GM12801 (cell line): Measurements from ENCODE around the gene C2orf81.

Experiments used
- CTCF ChIP-seq: IDR thresholded peaks from one replicate; pipeline ENCODE4 v1.5.1; 2011; ENCODE audit warnings: control low read depth; ENCODE audit not compliant: insufficient read length; ENCODE audit errors: extremely low read depth

C2orf81 gene

GRCh38 chr2:74392449-74392743, 29.0 kb downstream of the C2orf81 start:
- no peak for TF ChIP-seq CTCF

DNA sequence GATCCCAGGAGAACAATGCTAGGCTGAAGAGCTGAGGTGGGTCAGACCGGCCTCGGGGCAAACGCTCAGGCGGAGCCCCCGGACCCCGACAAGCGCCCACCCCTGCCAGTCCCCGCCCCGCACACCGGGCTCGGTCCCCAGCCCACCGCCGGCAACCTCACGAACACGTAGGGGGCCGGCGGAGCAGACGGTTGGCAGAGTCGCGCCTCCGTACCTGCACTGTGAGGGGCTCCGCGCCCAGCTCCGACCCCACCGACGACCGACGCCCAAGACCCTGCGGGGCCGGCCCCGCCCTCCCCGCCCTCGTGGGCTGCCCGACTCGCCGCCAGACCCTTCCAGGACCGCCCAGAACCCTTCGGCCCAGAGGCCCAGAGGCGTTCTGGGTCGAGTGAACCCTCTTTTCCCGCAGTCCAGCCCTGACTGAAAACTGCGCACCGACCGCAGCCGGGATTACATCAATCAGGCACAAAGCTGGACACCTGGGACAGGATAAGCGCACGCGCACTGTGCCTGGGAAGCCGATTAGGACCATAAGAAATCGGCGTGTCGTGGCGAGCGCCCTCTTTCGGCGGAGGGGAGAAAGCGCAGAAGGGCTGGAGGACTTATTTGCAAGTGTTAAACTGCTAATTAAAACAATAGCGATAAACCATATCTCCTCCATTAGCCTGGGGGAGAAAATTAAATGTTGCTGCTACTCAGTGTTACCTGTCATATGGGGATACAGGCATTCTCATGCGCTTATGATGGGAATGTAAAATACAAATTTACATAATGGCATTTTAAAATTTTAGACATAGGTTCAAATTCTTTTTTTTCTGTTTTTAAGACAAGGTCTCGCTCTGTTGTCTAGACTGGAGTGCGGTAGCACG, 29.6 kb downstream of the C2orf81 start:
- peak; percentile 86 for TF ChIP-seq CTCF

DNA sequence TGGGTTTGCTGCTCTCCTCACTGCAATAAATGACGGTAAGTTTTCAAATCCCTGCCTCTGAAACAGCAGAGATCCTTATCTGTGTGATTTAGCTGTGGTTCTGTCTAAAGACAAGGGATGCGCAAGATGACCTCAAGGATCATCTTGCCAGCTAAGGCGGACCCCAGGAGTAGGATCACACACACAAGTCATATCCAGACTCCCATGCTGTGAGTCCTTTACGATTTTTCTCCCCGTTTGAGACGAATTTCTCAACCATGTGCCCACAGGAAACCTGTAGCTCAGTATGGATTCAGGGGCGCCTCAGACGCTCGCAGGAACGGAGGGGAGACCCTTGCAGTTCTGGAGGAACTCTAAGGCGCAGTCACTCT, 30.2 kb downstream of the C2orf81 start:
- no peak for TF ChIP-seq CTCF

- no peak for TF ChIP-seq CTCF
Observed at GRCh38 chr2:74390606-74391005, 30.8 kb downstream of the C2orf81 start.

DNA sequence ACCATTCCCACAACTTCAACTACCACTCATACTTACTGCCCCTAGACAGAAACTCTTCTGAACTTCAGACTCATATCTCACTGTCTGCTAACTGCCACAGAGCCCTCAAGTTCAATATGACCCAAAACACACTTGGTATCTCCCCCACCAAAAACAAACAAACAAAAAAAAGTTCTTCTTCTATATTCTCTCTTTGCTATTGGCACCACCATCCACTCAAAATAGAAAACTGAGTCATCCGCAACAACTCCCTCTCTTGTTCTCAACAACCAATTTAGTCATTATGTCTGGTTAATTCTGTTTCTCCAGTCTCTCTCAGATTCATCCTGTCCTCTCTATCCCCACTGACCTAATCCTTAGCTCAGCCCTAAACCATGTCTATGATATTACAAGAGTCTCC, 34.1 kb downstream of the C2orf81 start:
- TF ChIP-seq CTCF: no peak

DNA sequence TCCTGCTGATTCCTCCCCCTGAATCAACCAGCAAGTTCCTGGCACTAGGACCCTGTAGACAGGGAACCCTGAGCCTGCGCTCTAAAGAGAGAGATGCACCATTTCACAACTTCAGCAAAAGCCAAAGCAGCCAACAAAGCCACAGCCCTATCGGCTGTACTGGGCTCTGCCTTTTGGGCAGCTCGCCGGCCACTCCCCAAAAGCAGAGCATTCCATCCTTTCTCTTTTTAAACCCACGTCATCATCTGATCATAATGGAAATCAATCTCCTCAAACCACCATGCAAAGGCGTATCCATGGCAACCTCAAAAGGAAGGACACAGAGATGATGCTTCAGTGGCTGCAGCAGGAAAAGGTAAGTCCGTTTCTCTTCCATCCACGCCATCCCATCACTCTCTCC, 36.0 kb downstream of the C2orf81 start:
- TF ChIP-seq CTCF: no peak

- no peak for TF ChIP-seq CTCF
Observed at GRCh38 chr2:74384051-74384450, 37.4 kb downstream of the C2orf81 start.
